ENCODE measurements around the gene LYPD4. TPM values are rescaled to one million over a fixed set of nuclear protein-coding genes. Genes with fewer than 3 reads are reported as not detected.
A peak's percentile ranks its signal among the peaks of the same experiment; 100 is the strongest.

Gene LYPD4
- total RNA-seq, 1 experiment from 2014 or later = not detected

- H4K20me1 ChIP-seq (ENCODE audit: insufficient read depth, low read depth, low read length) = 0 out of 2 replicates have a peak, but pooled peaks cover 3% of the 10 kb centered on the region
- DNase-seq = no peak
- H2AFZ ChIP-seq (ENCODE audit: low read length) = no peak overlapping the region
- H3K27ac ChIP-seq (ENCODE audit: low read length) = no peak overlapping the region
- H3K79me2 ChIP-seq (ENCODE audit: low read length) = no peaks in the 10 kb centered on the region
- no peaks in the 10 kb centered on the region for H3K27me3 ChIP-seq (ENCODE audit: low read length)
- peaks cover 9% of the 10 kb centered on the region for H3K4me1 ChIP-seq (ENCODE audit: low read length)
- no peak overlapping the region for H3K4me2 ChIP-seq (ENCODE audit: low read depth, low read length, poor library complexity, severe bottlenecking)
- no peaks in the 10 kb centered on the region for H3K36me3 ChIP-seq (ENCODE audit: insufficient read depth, low read length)
- no peaks in the 10 kb centered on the region for H3K9me2 ChIP-seq (replicated peaks; ENCODE audit: insufficient read depth, low read length)
- H3K9ac ChIP-seq (ENCODE audit: low read length) = no peak overlapping the region
- no peak overlapping the region for H3K4me3 ChIP-seq (ENCODE audit: low read length)
- no peaks in the 10 kb centered on the region for H3K9me3 ChIP-seq (ENCODE audit: low read length)
Measured at GRCh38 chr19:41839211-41839610, 5.3 kb downstream of the LYPD4 start.

DNA sequence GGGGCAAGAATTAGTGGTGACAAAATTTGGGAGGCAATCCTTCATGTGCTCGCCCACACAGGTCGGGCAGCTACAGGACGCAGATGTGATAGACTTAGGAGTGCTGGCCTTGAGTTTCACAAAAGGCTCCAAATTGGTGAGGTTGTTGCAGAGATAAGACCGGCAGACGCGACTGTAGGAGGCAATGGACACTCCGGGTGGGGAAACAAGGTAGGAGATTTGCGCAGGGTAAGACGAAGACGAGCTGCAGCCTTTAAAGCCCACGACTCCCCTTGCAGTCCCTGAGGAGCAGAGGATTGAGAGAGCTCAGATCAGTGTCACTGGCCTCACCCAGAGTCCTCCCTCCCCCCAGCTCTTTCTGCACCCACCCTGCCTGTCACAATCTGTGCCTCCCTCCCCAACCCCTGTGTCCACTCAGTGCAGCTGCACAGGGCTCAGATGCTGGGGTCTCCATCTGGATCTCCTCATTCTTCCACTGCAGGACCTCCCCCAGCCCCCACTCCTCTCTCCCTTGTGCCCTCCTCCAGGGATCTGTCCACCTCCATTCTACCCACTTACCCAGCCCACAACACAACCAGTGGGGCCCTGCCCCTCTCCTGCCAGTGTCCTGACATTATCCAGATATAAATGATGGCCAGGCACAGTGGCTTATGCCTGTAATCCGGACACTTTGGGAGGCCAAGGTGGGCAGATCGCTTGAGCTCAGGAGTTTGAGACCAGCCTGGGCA lies 6.3 kb downstream of the LYPD4 start:
- Histone ChIP-seq H3K9me2 (replicated peaks; ENCODE audit: insufficient read depth, low read length) (no peaks in the 10 kb centered on the region), H3K4me1 (ENCODE audit: low read length) (peaks cover 9% of the 10 kb centered on the region), H3K9ac (ENCODE audit: low read length) (no peak overlapping the region), H3K9me3 (ENCODE audit: low read length) (no peaks in the 10 kb centered on the region), H3K4me2 (ENCODE audit: low read depth, low read length, poor library complexity, severe bottlenecking) (no peak overlapping the region), H3K4me3 (ENCODE audit: low read length) (no peak overlapping the region), H3K79me2 (ENCODE audit: low read length) (no peaks in the 10 kb centered on the region), H3K27me3 (ENCODE audit: low read length) (no peaks in the 10 kb centered on the region), H4K20me1 (ENCODE audit: insufficient read depth, low read depth, low read length) (0 out of 2 replicates have a peak, but pooled peaks cover 3% of the 10 kb centered on the region), H3K36me3 (ENCODE audit: insufficient read depth, low read length) (no peaks in the 10 kb centered on the region), H3K27ac (ENCODE audit: low read length) (no peak overlapping the region), H2AFZ (ENCODE audit: low read length) (no peak overlapping the region)
- no peak for DNase-seq

DNA sequence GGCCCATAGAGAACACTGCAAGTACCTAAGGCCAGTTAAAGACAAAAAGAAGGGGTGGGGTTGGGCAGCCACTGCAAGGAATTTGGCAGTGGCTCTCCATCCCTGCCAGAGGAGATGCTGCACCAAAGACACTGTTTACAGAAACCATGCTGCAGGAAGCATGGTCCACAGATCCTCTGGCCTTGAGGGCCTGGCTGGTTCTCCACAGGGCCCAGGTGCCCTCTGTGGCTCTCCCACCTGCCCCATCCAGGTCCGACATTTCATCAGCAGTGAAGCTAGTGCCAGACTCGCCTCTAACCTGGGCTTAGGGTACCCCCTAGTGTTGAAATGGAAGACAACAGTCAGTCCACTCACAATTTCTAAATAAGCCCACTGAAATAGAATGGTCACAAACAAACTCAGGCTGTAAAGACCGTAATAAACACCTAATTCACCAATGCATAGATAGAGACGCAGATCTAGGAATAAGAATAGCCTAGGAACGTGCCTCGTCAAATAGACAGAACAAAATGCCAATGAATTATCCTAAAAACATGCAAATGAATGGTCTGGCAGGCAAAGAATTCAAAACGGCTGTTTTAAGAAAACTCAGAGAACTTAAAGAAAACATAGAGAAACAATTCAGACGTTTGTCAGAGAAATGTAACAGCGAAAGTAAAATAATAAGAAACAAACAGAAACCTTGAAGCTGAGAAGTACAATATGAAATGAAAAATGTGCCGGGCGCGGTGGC lies 23.3 kb downstream of the LYPD4 start:
- DNase-seq = peak; percentile 89
- H2AFZ ChIP-seq (ENCODE audit: low read length) = peak overlapping the region; percentile 49; the same call in 1 of the 2 replicates
- H3K4me2 ChIP-seq (ENCODE audit: low read depth, low read length, poor library complexity, severe bottlenecking) = no peak overlapping the region
- H3K27ac ChIP-seq (ENCODE audit: low read length) = no peak overlapping the region
- H4K20me1 ChIP-seq (ENCODE audit: insufficient read depth, low read depth, low read length) = no peaks in the 10 kb centered on the region
- H3K79me2 ChIP-seq (ENCODE audit: low read length) = no peaks in the 10 kb centered on the region
- H3K9ac ChIP-seq (ENCODE audit: low read length) = no peak overlapping the region
- no peaks in the 10 kb centered on the region for H3K9me3 ChIP-seq (ENCODE audit: low read length)
- no peaks in the 10 kb centered on the region for H3K9me2 ChIP-seq (replicated peaks; ENCODE audit: insufficient read depth, low read length)
- no peaks in the 10 kb centered on the region for H3K4me1 ChIP-seq (ENCODE audit: low read length)
- no peaks in the 10 kb centered on the region for H3K27me3 ChIP-seq (ENCODE audit: low read length)
- no peaks in the 10 kb centered on the region for H3K36me3 ChIP-seq (ENCODE audit: insufficient read depth, low read length)
- H3K4me3 ChIP-seq (ENCODE audit: low read length) = no peak overlapping the region

DNA sequence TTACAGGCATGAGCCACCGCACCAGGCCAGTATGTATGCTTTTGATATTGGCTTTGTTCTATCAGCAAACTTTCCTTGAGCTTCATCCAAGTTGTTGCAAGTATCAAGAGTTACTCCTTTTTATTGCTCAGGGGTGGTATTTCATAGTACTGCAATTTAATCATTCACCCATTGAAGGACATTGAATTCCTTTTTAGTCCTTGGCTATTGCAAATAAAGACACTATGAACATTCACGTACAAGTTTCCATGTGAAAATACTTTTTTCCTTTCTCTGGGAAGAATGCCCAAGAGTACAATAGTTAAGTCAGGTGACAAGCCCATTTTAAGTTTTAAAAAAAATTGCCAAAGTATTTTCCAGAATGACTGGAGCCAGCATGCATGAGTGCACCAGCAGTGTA lies 27.7 kb downstream of the LYPD4 start:
- Histone ChIP-seq H3K79me2 (ENCODE audit: low read length) (no peaks in the 10 kb centered on the region), H3K9ac (ENCODE audit: low read length) (no peak overlapping the region), H4K20me1 (ENCODE audit: insufficient read depth, low read depth, low read length) (no peaks in the 10 kb centered on the region), H3K36me3 (ENCODE audit: insufficient read depth, low read length) (no peaks in the 10 kb centered on the region), H3K4me1 (ENCODE audit: low read length) (no peaks in the 10 kb centered on the region), H3K9me3 (ENCODE audit: low read length) (no peaks in the 10 kb centered on the region), H3K27me3 (ENCODE audit: low read length) (no peaks in the 10 kb centered on the region), H2AFZ (ENCODE audit: low read length) (no peak overlapping the region), H3K4me3 (ENCODE audit: low read length) (no peak overlapping the region), H3K27ac (ENCODE audit: low read length) (no peak overlapping the region), H3K9me2 (replicated peaks; ENCODE audit: insufficient read depth, low read length) (no peaks in the 10 kb centered on the region), H3K4me2 (ENCODE audit: low read depth, low read length, poor library complexity, severe bottlenecking) (no peak overlapping the region)
- peak; percentile 35 for DNase-seq

DNA sequence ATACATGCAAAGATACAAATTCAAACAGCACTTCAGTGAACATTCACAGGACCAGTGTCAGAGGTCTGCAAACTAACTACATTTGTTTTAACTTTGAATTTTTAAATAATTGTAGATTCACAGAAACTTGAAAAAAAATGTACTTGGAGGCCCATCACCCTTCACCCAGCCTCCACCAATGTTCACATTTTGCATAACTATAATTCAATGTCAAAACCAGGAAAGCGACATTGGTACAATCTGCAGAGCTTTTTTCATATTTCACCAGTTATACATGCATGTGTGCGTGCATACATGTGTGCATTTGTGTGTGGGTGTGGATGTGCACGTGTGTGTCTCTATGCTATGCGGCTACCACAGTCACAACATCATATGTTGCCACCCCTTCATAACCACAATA lies 29.2 kb downstream of the LYPD4 start:
- no peak overlapping the region for H3K9ac ChIP-seq (ENCODE audit: low read length)
- no peaks in the 10 kb centered on the region for H3K4me1 ChIP-seq (ENCODE audit: low read length)
- H2AFZ ChIP-seq (ENCODE audit: low read length) = no peak overlapping the region
- no peaks in the 10 kb centered on the region for H3K36me3 ChIP-seq (ENCODE audit: insufficient read depth, low read length)
- H3K79me2 ChIP-seq (ENCODE audit: low read length) = no peaks in the 10 kb centered on the region
- H3K27ac ChIP-seq (ENCODE audit: low read length) = no peak overlapping the region
- no peak overlapping the region for H3K4me2 ChIP-seq (ENCODE audit: low read depth, low read length, poor library complexity, severe bottlenecking)
- no peaks in the 10 kb centered on the region for H3K27me3 ChIP-seq (ENCODE audit: low read length)
- no peak overlapping the region for H3K4me3 ChIP-seq (ENCODE audit: low read length)
- H3K9me3 ChIP-seq (ENCODE audit: low read length) = no peaks in the 10 kb centered on the region
- no peak for DNase-seq
- H3K9me2 ChIP-seq (replicated peaks; ENCODE audit: insufficient read depth, low read length) = no peaks in the 10 kb centered on the region
- H4K20me1 ChIP-seq (ENCODE audit: insufficient read depth, low read depth, low read length) = no peaks in the 10 kb centered on the region

DNA sequence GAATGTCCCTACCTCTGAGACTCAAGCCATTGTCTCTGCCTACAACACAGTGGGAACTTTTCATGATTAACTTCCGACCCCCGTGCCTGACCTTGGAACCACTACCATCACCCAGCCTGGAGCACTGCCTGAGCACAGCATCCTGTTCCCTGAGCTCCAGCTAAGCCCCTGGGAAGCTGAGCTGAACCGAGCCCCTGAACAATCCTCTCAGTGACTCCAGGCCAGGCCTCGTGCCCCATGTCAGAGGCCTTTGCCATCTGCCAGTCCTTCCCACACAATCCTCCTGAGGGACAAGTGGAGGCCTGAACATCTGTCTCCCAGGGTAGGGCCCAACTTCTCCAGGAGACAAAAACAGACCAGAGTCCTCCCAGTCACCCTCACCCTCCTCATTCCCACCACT lies 30.6 kb downstream of the LYPD4 start:
- no peak for DNase-seq
- Histone ChIP-seq H3K4me1 (ENCODE audit: low read length) (no peaks in the 10 kb centered on the region), H3K36me3 (ENCODE audit: insufficient read depth, low read length) (no peaks in the 10 kb centered on the region), H3K4me3 (ENCODE audit: low read length) (no peak overlapping the region), H3K9me2 (replicated peaks; ENCODE audit: insufficient read depth, low read length) (no peaks in the 10 kb centered on the region), H3K27me3 (ENCODE audit: low read length) (no peaks in the 10 kb centered on the region), H3K9ac (ENCODE audit: low read length) (no peak overlapping the region), H4K20me1 (ENCODE audit: insufficient read depth, low read depth, low read length) (no peaks in the 10 kb centered on the region), H3K4me2 (ENCODE audit: low read depth, low read length, poor library complexity, severe bottlenecking) (no peak overlapping the region), H3K27ac (ENCODE audit: low read length) (no peak overlapping the region), H2AFZ (ENCODE audit: low read length) (no peak overlapping the region), H3K9me3 (ENCODE audit: low read length) (no peaks in the 10 kb centered on the region), H3K79me2 (ENCODE audit: low read length) (no peaks in the 10 kb centered on the region)

DNA sequence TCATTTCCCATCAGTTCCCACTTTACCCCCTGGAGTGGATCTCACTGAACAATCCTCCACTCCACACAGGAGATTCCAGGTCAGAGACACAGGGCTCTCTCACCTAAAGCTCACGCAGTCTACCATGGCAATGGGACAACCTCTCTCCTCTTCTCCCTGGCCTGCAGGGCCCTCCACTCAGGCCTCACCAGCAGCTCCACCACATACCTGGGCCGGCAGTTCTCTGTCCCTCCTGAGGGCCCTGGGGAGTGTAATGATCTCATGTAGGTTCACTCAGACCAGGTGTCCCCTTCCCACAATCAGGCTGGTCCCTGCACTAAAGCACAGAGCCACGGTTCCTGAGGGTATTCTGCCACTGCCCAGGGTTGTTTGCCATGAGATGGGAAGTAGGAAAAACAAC lies 32.5 kb downstream of the LYPD4 start:
- Histone ChIP-seq H3K9ac (ENCODE audit: low read length) (no peak overlapping the region), H3K27ac (ENCODE audit: low read length) (no peak overlapping the region), H3K79me2 (ENCODE audit: low read length) (no peaks in the 10 kb centered on the region), H3K36me3 (ENCODE audit: insufficient read depth, low read length) (no peaks in the 10 kb centered on the region), H3K9me3 (ENCODE audit: low read length) (no peaks in the 10 kb centered on the region), H3K27me3 (ENCODE audit: low read length) (no peaks in the 10 kb centered on the region), H3K4me1 (ENCODE audit: low read length) (no peaks in the 10 kb centered on the region), H3K4me2 (ENCODE audit: low read depth, low read length, poor library complexity, severe bottlenecking) (no peak overlapping the region), H4K20me1 (ENCODE audit: insufficient read depth, low read depth, low read length) (no peaks in the 10 kb centered on the region), H2AFZ (ENCODE audit: low read length) (no peak overlapping the region), H3K9me2 (replicated peaks; ENCODE audit: insufficient read depth, low read length) (no peaks in the 10 kb centered on the region), H3K4me3 (ENCODE audit: low read length) (no peak overlapping the region)
- no peak for DNase-seq

- no peak overlapping the region for H2AFZ ChIP-seq (ENCODE audit: low read length)
- H3K9me3 ChIP-seq (ENCODE audit: low read length) = no peaks in the 10 kb centered on the region
- no peaks in the 10 kb centered on the region for H3K79me2 ChIP-seq (ENCODE audit: low read length)
- H3K4me1 ChIP-seq (ENCODE audit: low read length) = no peaks in the 10 kb centered on the region
- H3K9me2 ChIP-seq (replicated peaks; ENCODE audit: insufficient read depth, low read length) = no peaks in the 10 kb centered on the region
- no peak overlapping the region for H3K9ac ChIP-seq (ENCODE audit: low read length)
- no peak overlapping the region for H3K27ac ChIP-seq (ENCODE audit: low read length)
- H3K4me3 ChIP-seq (ENCODE audit: low read length) = no peak overlapping the region
- DNase-seq = no peak
- H3K36me3 ChIP-seq (ENCODE audit: insufficient read depth, low read length) = no peaks in the 10 kb centered on the region
- no peak overlapping the region for H3K4me2 ChIP-seq (ENCODE audit: low read depth, low read length, poor library complexity, severe bottlenecking)
- H3K27me3 ChIP-seq (ENCODE audit: low read length) = no peaks in the 10 kb centered on the region
- no peaks in the 10 kb centered on the region for H4K20me1 ChIP-seq (ENCODE audit: insufficient read depth, low read depth, low read length)
Measured at GRCh38 chr19:41811036-41811435, 33.4 kb downstream of the LYPD4 start.
